HL-60 (cell line): ENCODE results near the gene NPTX2.

Source experiments
- DNase-seq, 2 experiments: peaks; one replicate each; pipeline ENCODE4 v3.0.0-alpha.2; 2010 to 2020; ENCODE audit warnings: low read depth in 1 of 2, low spot score in 1 of 2
- H3K27ac ChIP-seq: fragments of 250-450 bp; sonication (Bioruptor Pico); replicated peaks from 2 replicates; pipeline ENCODE4 v1.5.1; 2020; ENCODE audit warnings: mild to moderate bottlenecking, moderate library complexity
- H3K27me3 ChIP-seq: fragments of 250-450 bp; sonication (Bioruptor Pico); 2 replicates; pipeline ENCODE4 v1.5.1; 2021; ENCODE audit warnings: mild to moderate bottlenecking, moderate library complexity; ENCODE audit not compliant: insufficient read depth, poor library complexity, severe bottlenecking
- H3K4me3 ChIP-seq: replicated peaks from 2 replicates; pipeline ENCODE4 v1.5.1; 2011; ENCODE audit warnings: mild to moderate bottlenecking, control low read depth, low read length; ENCODE audit not compliant: insufficient read depth
- CTCF ChIP-seq: IDR thresholded peaks from one replicate; pipeline ENCODE4 v1.5.1; 2011; ENCODE audit warnings: low read length, control low read depth, inconsistent platforms; ENCODE audit not compliant: insufficient read depth
- GABPA ChIP-seq: IDR thresholded peaks from 2 replicates; pipeline ENCODE4 v1.6.1; 2012; ENCODE audit warnings: low read depth
- POLR2AphosphoS5 ChIP-seq: IDR thresholded peaks from 2 replicates; pipeline ENCODE4 v1.6.1; 2012; ENCODE audit warnings: low read depth
- REST ChIP-seq: IDR thresholded peaks from 2 replicates; pipeline ENCODE4 v1.6.1; 2012; ENCODE audit warnings: low read depth; ENCODE audit not compliant: insufficient replicate concordance
- SPI1 ChIP-seq: IDR thresholded peaks from 2 replicates; pipeline ENCODE4 v1.6.1; 2012; ENCODE audit warnings: low read depth, mild to moderate bottlenecking, borderline replicate concordance

Gene NPTX2

DNA sequence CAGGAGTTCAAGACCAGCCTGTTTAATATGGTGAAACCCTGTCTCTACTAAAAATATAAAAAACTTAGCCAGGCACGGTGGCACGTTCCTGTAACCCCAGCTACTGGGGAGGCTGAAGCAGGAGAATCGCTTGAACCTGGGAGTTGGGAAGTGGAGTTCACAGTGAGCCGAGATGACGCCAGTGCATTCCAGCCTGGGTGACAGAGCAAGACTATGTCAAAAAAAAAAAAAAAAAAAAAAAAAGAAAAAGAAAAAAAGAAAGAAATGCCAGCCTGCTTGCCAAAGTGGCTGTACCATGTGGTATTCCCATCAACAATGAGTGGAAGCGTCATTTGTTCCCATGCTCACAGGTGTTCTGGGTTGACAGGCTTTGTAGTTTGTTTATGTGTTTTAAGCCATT is 43.3 kb upstream of the NPTX2 start:
- no peak overlapping the region for H3K4me3 ChIP-seq
- TF ChIP-seq SPI1 (no peak), REST (no peak), CTCF (no peak), GABPA (no peak), POLR2AphosphoS5 (no peak)
- no peak for DNase-seq
- no peak overlapping the region for H3K27ac ChIP-seq
- H3K27me3 ChIP-seq = no peaks in the 10 kb centered on the region

GRCh38 chr7:98575878-98576277 is 41.2 kb upstream of the NPTX2 start:
- Histone ChIP-seq H3K27ac (no peak overlapping the region), H3K27me3 (no peaks in the 10 kb centered on the region), H3K4me3 (no peak overlapping the region)
- no peak for DNase-seq
- no peak for TF ChIP-seq GABPA

- TF ChIP-seq REST = no peak
- no peak for TF ChIP-seq CTCF
- no peak for TF ChIP-seq SPI1
- no peak for TF ChIP-seq GABPA
- TF ChIP-seq POLR2AphosphoS5 = no peak
- no peak overlapping the region for H3K27ac ChIP-seq
- DNase-seq = no peak
- H3K4me3 ChIP-seq = no peak overlapping the region
- no peaks in the 10 kb centered on the region for H3K27me3 ChIP-seq
Observed at GRCh38 chr7:98584830-98585229, 32.3 kb upstream of the NPTX2 start.

DNA sequence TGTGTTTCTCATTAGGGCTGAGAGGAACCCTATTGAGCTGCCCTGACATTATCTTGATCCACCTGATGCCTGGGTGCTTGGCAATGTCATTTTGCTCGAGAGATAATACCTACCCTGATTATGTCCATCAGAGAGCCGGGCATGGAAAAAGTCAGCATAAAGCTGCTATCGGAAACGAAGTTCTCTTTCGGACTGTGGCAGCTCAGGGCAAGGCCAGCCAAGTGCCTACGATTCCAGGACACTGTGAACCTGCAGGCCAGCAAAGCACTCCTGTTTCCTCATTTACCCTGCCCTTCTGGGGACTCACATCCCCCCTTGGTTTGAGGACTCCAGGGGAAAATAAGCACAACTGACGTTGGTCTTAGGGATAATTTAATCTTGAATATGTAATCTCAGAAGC is 25.2 kb upstream of the NPTX2 start:
- TF ChIP-seq GABPA = no peak
- no peak for TF ChIP-seq CTCF
- TF ChIP-seq SPI1 = no peak
- no peak for TF ChIP-seq POLR2AphosphoS5
- TF ChIP-seq REST = no peak
- no peak for DNase-seq
- no peak overlapping the region for H3K27ac ChIP-seq
- H3K27me3 ChIP-seq = no peaks in the 10 kb centered on the region
- H3K4me3 ChIP-seq = no peak overlapping the region
